ENCODE measurements around the gene OCA2.

Gene OCA2

DNA sequence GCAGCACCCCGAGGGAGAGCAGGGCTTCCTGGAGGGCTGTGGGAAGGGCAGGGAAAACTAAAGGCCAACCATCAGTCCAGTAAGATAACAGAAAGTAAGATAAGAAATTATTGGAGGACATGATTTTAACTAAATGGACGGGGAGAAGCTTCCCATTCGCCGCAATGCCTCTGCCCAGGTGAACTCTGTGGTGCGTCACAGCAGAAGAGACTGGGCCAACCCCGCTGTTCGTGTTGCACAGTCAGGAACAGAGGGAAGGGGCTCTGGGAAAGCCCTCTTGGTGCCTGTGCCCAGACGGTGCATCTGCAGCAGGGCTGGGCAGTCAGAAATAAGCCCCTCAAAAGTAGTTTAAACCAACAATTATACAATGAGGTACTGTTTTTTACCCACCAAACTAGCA is 284.1 kb downstream of the OCA2 start:
- no peak for DNase-seq (ENCODE audit: low read depth)

DNA sequence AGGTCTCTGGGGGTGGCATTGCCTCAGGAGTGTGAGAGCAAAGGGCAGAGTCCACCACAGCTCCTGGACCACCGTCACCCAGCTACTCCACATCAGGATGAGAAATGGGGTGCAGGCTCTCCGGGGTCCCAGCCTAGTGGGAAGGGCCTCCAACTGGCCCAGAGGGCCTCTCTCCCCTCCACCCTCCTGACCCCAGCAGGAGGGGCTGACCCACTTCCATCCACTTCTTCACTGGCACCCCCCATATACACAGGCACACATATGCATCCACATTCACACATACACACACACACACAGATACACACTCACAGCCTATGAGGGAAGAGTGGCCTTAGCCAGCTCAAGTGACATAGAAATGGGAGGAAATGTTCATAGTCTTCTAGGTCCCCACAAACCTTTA is 286.0 kb downstream of the OCA2 start:
- DNase-seq (ENCODE audit: low read depth), result no peak

DNA sequence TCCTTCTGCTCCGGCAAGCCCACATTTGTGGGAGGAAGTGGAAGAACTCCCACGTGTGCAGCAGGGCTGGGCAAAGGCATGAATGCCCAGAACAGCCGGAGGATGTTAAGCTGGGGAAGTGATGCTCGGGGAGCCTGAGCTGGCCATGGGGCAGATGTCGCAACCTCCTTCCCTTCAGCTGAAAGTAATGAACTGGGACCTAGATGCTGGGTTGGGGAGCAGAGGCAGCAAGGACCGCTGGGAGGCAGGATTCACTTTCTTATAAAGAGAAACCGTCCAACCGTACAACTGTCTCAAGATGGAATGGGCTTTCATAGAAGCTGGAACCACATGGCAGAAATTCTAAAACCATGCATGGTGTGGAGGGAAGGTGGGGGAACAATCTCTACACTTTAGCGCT is 290.9 kb downstream of the OCA2 start:
- no peak for DNase-seq (ENCODE audit: low read depth)

DNA sequence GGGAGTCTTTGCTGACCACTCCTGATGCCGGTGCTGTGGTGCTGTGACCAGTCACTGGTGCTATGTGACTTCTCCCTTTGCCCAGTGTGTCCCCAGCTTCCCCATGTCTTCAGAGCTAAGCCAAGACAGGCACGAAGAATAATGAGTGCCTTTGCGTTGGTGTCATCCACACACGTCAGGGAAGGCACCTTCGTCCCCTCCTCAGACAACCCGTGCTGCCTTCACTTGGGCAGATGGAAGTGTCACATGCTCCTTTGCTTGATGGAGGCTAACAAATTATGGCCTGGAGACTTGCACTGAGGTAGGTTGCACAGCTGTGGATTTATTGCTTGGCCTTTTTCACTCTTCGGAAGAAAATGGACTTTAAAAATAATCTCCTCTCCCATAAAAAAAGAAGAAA is 291.8 kb downstream of the OCA2 start:
- DNase-seq (ENCODE audit: low read depth), result no peak

DNA sequence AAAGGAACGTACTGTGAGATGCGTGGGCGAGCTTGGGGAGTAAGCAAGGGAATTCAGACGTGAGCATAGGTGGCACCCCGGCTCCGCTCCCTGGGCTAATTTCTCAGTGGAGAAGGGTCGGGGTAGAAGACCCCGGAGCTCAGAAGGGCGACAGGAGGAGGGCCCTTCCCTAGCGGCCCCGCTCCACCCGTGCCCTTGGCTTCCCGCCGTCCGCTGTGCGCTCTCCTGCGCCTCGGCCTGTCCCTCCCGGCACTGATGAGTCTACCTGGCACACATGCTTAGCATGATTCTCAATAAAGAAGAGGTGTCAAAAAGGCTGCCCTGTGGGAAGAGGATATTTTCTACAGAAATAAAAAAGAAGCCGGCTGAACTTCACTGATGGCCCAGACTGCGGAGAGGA is 292.7 kb downstream of the OCA2 start:
- no peak for DNase-seq (ENCODE audit: low read depth)

DNA sequence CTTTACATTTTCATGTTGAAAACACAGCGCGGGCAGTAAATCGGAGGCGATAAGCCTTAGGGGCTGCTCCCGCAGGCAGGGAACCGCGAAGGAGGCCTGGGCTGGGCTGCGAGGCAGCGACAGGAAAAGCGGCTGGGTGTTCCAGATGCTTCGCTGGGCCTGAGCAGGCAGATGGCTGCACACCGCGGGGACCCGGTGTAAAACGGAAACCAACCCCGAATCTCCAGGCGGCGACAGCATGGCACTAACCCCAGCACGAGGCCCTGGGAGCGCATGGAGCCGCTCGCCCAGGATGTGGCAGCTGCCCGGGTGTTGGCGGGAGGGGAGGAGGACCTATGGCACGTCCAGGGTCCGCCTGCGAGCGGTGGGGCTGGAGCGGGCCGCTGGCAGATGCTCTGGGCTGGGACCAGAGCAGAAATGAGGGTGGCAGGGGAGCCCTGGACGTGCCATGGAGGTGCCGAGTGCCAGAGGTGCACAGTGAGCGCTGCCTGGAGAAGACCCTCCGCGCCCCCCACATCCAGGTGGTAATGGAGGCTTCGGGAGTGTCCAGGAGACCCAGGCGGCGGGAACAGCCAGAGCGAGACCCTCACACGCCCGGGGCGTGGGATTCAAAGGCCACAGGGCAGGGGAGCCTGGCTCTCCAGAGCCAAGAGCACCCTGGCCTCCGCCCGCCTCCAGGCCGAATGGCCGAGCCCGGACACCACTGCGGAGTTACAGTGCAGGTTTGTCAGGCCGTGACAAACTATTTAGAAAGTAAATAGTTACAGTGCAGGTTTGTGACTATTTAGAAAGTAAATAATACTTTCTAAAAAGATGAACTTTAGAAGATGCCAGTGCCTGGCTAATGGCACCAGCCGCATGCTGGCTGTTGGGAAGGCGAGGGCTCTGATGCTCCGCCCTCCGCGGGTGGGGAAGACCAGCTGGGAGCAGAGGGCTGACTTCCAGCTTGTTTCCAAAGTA is 293.6 kb downstream of the OCA2 start:
- no peak for DNase-seq (ENCODE audit: low read depth)

DNA sequence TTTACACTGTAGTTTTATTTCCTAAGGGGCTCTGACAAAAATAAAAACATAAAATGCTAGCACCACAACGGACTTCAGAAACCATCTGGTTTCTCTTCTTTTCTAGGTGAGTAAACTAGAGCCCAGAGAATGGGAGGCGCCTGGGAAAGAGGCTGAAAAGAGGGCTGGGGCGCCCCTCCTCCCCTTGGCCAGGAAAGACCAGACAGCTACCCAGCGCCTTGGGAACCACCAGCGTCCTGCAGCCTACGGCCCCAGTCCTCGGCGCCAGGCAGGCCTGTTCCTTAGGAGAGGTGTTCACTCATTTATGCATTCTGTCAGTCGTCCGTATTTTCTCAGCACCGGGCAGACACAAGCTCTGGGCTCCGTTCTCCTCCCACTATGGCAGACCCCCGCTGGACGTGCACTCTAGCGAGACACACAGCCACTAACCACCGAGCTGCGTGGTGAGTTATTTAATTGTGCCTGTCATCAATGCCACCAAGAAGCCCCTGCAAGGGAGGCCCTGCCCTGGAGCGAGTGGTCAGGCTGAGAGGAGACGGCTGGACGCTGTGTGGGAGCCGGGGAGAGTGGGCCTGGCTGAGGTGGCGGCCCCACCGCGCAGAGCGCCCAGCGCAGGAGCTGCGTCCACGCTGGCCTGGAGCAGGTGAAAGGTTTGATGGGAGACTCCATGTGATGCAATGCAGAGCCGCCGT is 294.4 kb downstream of the OCA2 start:
- DNase-seq (ENCODE audit: low read depth), result no peak

DNA sequence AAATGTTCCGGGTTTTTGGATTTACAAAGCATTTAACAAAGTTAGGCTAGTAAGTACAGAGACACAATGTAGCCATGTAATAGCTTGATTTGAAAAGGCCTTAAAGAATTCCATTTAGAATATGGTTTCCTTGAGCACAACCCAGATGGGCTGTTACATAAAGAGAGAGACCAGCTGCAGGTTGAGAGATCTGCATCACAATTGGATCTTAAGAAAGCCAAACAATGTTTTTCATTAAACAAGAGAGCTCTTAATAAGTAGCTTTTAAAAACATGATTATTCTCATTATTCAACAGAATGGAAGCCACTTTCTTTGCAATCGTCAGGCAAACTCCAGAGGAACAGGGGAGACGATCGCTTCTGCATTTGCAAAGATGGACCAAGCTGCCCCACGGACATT is 300.3 kb downstream of the OCA2 start:
- no peak for DNase-seq (ENCODE audit: low read depth)

DNA sequence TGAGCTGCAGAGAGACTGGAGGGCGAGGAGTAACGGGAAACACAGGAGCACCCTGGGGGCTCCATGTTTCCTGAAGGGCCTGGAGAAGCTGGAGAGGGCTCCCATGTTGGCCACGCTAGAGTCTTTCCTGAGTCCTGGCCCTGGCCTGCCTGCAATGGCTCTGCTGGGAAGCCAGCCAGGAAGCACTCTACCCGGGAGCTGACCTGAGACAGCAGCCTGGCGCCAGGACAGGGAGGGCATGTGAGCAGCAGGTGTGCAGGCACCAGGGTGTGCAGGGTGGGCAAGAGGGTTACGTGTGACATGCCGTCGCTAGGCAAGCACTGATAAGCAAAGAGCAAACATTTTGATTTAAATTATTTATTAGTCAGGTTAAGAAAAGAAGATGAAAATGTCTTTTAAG is 301.4 kb downstream of the OCA2 start:
- DNase-seq (ENCODE audit: low read depth), result no peak

DNA sequence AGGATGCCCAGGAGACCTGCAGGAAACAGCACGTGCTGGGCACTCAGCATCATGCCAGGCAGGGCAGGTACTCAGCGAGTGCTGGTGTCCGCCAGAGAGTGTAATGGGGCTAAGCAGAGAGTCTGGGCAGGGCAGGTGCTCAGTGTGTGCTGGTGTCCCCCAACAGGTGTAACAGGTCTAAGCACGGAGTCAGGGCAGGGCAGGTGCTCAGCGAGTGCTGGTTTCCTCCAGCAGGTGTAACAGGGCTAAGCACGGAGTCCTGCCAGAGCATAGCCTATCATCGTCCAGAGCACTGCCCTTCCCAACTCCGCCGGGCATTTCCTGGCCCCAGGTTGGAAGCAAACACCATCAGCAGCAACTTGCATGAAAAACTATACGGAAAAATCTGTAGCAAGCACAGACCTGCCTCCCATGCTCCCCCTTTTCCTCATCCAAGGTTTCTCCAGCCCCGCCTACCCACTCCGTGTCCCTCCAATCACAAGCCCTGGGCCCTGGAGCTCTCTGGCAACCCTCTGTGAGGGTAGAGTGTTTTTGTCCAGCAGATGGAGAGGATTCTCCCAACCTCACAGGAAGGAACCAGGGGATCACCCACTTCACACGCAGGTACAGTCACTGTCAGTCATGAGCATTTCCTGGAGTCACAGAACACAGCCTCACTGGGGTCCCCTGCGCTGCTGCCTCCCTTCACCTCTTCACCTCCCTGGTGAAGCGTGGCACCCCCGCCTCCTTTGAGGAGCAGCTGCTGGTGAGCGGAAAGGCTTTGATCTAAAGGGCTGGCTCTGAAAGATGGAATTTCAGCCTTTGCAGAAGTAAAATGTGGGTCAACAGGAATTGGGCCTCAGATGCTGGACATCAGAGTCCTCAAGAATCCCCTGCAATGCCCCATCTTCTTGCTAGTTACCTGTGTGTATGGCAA is 302.5 kb downstream of the OCA2 start:
- DNase-seq (ENCODE audit: low read depth), result no peak

DNA sequence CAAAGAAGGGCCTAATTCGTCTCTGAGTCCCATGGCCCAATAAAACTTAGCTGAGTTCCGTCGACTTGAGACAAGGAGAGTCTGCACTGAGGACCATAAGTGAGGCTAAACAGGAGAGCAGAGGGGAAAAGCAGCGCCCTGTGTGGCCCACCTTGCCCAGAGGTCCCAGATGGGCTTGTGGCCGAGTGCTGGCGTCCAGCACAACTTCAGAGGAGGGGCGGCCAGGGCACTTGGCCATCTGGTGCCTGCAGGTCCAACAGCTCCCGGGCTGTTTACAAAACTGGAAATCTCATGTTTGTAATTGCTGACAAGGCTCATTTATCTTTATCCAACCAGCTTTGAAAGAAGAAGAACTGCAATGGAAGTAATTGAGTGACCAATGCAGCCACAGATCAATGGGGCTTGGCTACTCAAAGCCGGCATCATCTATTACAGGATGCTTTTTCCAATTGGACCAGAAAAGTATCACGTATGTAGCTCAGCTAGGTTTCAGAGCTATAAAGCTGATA is 306.3 kb downstream of the OCA2 start:
- DNase-seq (ENCODE audit: low read depth), result no peak

DNA sequence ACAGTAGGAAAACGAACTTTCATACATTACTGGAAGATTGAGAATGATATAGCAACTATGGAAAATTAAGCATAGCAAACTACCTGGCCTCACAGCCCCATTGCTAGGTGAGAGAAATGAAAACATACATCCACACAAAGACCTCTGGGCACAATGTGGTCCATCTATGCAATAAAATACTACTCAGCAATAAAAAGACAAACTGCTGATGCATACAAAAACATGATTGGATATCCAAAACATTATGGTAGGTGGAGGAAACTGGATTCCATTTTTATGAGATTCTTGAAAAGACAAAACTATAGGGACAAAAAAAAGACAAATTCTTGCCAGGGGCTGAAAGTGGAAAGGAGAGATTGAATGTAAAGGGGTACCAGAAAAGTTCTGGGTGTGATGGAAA is 308.8 kb downstream of the OCA2 start:
- DNase-seq (ENCODE audit: low read depth), result no peak

DNA sequence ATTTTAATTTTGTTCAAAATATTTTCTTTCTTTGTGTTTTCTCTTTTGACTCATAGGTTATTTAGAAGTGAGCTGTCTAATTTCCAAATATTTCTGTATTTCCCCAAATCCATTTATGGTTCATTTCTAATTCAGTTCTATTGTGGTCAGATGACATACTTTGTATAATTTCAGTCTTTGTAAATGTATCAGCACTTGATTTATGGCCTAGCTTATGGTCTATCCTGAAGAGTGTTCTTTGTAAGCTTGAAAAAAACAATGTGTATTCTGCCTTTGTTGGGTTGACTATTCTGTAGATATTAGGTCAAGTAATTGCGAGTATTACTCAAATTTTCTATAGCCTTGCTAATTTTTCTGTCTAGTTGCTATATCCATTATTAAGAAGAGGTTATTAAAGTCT is 311.2 kb downstream of the OCA2 start:
- DNase-seq (ENCODE audit: low read depth), result no peak

DNA sequence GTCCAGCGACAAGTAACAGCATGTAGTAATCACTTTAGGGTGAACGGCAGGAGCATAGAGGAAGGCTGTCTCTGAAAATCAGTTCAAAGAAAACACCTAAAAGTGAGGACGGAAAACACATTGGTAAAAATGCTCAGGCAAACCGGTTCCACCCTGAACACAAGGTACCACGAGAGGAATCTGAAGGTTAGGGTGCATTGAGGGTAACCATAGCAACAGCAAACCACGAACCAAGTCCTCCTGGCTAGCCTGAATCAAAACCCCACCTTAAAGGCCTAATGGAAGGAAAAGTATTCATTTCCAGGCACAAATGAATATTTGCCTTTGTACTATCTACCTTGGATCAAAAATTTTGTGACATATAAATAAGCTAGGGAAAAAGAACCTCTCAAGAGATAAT is 315.0 kb downstream of the OCA2 start:
- no peak for DNase-seq (ENCODE audit: low read depth)

DNA sequence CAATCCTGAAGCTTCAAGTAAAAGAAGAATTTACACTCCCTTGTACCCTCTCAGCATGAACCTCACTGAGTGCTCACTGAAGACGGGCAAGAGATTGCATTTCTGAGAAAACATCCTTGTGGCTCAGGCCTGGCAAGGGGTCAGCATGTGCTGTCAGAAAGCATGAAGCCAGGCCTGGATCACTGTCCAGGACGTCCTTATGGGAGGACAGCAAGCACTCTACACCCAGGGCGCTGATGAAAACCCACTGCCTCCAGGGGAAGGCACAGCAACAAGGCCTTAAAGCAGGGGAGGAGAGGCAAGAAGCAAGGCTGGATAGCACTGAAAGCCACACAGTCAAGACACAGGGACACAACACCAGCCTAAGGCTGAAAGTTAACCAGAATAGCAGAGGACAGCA is 315.4 kb downstream of the OCA2 start:
- no peak for DNase-seq (ENCODE audit: low read depth)

DNA sequence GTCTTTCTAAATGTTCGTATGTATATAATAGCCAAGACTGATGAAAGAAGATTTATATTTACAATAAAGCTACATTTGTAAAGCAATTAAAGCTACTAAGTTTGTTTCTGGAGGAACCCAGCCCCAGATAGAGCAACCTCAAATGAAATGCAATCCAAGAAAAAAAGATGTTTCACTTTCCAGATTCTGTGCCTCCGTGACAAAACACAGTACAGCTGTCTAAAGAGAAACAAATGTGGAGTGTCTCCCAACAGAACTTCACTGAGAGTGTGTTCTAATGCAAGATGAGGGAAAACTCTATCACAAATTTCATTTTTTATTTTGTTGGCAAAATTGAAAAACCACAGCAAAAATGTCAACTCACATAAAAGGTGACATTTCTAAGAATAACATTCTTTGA is 317.0 kb downstream of the OCA2 start:
- no peak for DNase-seq (ENCODE audit: low read depth)

DNA sequence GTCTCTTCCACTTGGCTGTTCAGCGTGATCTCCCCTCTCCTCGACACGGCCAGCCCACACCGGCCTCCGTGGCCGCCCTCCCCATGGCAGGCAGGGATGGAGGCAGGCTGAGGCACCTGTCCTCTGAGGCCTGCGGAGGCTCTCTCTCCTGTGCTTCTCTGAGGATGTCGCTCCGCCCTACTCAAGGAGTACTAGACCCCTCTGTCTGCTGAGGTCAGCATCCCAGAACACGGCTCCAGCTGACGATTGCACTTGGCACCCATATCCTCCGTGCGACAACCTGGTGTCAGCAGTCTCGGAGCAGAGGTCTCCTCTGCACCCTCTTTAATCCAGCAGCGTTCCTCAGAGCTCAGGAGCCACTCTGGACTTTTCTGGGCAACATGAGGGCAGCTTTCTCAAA is 322.6 kb downstream of the OCA2 start:
- no peak for DNase-seq (ENCODE audit: low read depth)

DNA sequence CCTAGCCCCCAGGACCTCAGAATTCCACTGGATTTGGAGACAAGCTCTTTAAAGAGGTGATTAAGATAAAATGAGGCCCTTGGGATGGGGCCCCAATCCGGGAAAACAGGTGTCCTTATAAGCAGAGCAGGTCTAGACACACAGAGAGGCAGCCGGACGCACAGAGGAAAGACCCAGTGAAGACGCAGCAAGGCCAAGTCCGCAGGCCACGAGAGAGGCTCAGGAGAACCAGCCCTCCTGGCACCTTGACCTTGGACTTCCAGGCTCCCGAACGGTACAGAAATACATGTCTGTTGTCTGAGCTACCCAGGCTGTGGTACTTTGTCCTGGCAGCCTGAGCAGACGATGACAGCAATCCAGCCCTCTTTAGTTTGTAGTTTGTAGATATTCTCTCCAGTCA is 324.5 kb downstream of the OCA2 start:
- DNase-seq (ENCODE audit: low read depth), result no peak

DNA sequence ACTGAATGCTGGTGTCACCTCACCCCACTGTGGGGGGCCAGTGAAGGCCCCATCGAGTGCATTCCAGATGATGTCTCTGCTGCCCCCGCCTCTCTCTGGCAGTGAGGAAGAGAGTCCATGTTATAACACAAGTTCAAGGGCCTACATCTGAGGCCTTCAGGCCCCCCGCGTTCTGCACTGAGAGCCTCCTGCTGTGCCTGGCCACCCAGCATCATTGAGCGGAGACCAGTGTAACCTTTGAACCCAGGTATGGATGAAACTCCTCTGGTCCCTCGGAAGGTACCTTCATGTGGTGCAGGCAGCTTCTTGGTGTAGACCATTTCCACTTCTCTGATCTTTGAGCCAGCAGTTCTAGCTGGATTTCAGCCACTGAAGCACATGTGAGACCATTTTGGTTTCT is 324.9 kb downstream of the OCA2 start:
- DNase-seq (ENCODE audit: low read depth), result no peak

DNA sequence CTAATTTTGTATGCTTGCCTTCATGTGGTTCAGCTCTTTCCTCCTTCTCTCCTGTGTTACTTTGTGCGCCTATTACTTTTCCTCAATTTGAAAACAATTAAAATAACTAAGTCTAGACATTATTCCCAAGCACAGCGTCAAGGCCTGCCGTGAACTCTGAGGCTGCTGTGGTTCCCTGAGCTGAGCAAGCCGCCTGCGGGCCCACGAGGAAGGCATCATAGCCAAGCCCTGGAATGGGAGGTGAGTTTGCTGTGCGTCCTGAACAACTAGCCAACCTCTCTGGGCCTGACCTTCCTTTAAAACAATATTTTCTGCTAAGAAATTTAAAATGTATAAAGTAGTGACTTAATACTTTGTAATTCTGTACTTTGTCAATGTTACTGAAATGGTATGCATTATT is 327.2 kb downstream of the OCA2 start:
- DNase-seq (ENCODE audit: low read depth), result no peak

DNA sequence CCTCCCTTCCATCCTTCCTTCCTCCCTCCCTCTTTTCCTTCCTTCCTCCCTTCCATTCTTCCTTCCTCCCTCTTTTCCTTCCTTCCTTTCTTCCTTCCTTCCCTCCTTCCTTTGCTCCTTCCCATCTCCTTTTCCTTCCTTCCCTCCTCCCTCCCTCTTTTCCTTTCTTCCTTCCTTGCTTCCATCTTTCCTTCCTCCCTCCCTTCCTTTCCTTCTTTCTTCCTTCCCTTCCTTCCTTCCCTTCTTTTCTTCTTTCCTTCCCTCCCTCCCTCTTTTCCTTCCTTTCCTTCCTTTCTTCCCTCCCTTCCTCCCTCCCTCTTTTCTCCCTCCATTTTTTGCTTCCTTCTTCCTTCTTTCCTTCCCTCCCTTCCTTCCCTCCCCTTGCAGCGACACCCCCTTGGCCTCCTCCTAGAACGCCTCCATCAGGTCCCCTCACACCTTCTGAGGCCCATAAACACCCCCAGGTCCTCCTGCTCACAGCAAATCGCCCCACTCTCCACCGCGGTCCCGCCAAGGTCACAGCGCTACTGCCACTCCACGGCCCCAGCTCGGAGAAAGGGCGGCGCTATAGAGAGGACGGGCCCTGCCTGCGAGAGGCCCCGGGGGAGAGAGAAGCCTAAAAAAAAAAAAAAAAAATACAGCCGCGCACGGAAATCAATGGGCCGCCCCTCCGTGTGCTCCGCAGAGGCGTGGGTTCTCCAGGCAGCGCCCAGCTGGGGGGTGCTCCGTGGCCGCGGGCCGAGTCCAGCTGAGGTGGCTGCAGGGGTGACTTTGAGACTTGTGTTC is 328.2 kb downstream of the OCA2 start:
- DNase-seq (ENCODE audit: low read depth), result no peak
